Skeletal muscle cell (primary cell): ENCODE results near the gene MACROH2A1.

Experiments
- DNase-seq: peaks from one replicate; pipeline ENCODE4 v3.0.0-alpha.2; 2010; ENCODE audit warnings: low read depth
- H3K4me3 ChIP-seq: 2 replicates; pipeline ENCODE4 v1.5.1; 2011; ENCODE audit warnings: low read depth, mild to moderate bottlenecking, control low read depth, low read length, moderate library complexity

Gene MACROH2A1

DNA sequence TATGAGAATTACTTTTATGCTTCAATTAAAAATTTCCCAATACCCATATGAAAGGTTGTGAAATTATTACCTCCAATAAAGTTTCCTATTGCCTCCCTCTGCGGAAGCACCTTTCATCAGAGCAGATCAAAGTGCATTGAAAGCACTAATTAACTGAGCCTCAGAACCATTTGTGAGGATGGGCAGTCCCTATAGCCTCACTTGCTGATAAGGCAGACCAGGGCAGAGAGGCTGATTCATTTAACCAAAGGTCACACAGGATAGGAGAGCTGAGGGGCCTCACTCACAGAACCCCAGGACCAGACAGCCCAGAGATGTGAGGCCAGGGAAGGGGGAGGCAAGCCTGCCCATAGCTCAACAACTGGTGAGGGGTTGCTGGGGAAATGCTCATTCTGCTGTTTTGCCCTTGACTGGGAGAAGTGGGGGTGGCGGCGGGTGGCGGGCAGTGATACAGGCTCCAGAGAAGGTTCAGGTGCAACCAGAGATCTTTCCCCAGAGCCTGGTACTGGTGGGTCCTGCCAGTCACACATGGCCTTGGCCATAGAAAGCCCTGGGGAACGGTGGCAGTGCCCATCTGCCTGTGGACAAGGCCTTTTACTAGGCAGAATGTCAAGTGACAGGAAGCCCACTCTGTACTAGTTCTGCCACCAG is 57.9 kb downstream of the MACROH2A1 start:
- DNase-seq = no peak
- no peak overlapping the region for H3K4me3 ChIP-seq

DNA sequence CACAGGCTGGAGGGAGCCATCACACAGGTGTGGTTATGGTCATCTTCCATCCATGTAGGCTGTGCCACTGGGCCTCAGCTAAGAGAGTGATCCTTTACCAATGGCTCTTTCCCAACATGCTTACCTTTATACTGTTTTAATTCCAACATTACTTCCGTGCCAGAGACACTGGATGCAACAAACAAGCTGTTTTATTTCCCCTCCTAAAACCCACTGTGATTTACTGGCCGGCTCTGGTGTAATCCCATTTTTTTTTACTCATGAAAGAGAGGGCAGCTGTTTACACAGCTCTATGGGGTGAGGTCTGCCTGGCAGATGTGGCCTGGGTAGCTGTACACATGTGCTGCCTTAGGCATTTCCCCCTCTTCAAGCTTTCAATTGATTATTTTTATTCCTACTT is 58.5 kb downstream of the MACROH2A1 start:
- DNase-seq = no peak
- H3K4me3 ChIP-seq = no peak overlapping the region

DNA sequence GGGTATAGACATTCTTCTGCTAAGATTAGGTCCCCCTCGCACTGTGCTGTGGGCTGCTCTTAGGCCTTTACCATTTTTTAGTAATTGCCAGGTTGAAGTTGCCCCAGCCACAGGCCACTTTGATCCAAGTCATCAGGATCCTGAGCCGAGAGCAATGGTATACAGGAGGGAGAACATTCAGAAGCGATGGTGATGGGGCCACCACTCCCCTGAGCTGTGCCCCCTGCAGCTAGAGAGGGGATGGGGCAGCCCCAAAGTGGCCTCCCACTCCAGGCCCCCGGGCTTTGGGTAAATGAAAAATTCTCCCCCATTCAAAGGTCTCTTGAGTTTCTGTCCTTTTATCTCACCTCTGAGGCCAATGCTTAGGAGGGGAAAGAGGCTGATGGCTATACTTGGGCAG is 59.4 kb downstream of the MACROH2A1 start:
- no peak overlapping the region for H3K4me3 ChIP-seq
- DNase-seq = no peak

DNA sequence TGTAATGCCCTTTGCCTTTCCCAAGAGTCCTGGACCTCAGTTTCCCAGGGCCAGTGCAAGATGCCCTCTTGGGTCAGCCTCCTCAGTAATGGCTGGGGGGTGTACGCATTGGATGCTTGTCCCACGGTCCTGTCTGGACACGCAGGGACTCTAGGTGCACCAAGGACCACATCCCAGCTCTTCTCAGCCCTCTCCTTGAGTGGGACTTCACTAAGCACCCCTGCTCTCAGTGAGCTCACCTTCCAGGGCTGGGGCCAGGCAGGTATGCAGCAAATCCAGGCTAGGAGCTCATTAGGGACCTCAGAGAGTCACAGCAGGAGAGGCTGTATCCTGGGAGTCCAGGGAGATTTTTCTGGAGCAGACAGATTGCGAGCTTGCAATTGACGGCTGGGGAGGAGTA is 59.8 kb downstream of the MACROH2A1 start:
- H3K4me3 ChIP-seq = no peak overlapping the region
- DNase-seq = no peak

DNA sequence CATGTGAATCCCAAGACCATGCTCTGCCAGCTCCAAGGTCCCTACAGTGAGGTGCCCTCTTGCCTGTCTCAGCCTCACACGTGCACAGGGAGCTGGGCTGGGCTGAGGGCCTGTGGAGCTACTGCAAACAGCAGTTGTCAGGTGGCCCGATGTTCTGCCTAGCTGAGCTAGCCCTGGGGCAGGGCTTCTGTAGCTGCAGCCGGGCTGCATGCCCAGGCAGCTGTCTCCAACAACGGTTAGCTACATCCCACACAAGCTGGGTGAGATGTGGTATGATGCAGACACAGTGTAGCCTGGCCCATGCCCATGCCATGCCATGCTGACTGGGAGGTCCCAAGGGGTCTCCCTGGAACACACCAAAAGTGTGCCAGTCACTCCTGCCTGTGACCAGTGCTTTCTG is 62.0 kb downstream of the MACROH2A1 start:
- no peak for DNase-seq
- H3K4me3 ChIP-seq = no peak overlapping the region

DNA sequence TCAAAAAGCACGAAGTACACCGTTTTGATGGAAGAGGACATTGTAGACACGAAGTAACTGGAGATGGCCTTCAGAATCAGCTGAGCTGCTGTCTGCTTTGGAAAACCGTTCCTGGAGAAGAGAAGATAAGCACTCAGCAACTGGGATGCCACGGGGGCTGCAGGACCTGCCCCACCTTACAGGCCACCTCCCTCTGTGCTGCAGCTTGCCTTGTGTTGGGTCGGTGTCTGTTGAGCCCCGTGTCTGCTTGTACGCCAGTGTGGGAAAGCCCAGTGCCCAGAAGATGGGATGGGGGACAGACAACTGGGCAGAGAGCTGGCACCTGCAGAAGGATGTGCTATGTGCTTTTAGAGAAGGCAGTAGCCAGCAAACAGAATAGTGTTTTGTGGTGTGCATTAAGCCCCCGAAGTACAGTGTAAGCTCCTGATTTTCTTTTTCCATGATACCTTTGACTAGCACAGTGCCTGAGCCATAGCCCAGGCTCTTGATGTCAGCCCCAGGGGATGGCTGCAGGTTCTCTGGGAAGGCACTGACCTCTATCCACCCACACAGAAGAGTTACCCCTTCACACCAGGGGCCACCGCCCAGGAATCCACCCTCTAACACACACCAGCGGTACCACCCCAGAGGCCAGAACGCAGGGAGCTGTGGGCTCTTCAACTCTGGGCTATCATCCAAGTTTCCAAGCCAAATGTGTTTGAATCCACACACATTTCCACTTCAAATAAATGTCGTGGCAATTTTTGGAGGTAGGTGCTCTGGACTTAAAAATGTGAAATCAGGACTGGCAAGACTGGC is 63.8 kb downstream of the MACROH2A1 start:
- DNase-seq = no peak
- H3K4me3 ChIP-seq = no peak overlapping the region

DNA sequence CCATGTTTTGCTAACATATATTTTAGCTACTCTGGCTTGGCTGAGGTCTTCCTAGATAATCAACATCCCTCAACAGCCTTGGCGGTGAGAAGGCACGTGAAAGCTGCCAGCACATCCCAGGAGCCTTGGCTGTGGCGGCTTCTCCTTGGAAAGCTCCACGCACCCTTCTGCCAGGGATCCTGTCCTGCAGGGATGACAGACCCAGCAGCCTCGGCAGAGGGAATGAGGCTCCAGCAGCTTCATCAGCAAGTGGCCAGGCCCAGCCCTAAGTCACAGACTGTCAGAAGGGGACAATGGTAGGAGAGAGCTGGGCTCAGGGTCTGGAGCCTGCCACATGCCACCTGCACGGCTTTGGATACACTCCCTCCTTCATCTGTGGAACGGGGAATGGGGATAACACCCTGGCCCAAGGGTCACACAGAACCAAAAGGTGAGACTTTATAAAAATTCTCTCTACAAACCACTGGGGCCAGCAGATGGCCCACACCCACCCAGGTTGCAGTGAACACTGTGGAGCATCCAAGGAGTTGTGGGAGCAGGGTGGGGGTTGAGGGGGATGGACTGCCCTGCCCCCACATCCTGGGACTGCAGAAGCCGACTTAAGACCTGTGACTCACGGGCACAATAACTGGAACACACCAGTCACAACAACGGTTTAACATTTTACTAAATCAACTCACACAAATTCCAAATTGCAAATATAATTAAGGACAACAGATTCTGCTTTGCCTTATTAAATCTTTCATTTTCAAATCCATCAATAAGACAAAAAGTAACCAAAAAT is 65.1 kb downstream of the MACROH2A1 start:
- no peak overlapping the region for H3K4me3 ChIP-seq
- DNase-seq = no peak

DNA sequence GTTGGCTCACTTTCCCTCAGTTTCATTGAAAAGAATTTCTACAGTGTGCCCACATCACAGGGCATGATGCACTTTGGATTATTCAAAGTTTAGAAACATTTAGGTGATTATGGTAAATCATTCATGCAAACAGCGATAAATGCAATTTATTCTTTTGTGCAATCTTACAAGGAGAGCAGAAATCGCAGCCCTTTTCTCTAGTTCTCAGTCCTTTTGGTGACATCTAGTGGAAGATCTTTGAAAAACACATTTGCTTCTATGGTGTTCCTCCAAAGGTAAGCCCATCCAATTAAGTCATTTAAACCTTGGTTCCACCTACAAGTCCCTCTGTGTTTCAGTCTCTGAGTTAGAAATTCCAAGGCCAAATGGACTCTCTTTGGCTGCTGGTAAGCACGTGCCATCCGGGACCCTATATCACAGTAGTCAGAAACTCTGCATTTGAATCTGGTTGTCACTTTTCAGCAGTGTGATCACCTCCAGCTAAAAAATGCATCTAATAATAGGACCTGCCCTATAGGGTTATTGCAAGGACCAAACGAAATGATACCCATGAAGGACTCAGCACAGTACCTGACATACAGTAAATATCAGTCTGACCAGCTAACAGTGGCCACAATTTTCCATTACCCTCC is 66.4 kb downstream of the MACROH2A1 start:
- H3K4me3 ChIP-seq = no peak overlapping the region
- DNase-seq = no peak

DNA sequence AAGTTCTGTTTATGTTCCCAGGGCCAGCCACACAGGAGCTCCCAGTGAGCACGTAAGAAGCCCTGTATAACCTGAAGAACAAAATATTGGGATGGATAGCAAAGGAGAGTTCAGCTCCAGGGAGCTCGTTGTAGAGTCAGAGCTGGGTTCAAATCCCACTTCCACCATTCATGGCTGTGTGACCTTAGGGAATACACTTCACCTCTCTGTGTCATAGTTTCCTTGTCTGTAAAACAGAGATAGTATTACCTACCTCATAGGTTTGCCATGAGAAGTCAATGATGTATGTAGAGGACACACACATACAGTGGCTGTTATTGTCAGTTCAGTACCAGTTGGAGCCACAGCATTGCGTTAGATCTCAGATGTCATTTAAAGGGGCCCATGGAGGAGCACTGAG is 67.4 kb downstream of the MACROH2A1 start:
- no peak for DNase-seq
- no peak overlapping the region for H3K4me3 ChIP-seq

DNA sequence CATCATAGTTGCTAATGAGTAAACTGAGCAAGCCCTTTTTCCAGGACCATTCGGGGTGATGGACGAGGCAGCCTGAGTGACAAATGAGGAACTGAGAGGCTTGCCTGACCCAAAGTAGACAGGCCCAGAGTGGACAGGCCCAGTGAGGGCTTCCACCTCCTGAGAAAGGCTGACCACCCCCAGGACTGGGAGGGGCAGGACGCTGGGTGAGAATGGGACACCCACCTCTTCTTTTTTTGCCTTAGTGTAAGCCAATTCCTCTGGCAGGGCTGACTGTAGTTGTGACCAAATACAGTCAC is 68.3 kb downstream of the MACROH2A1 start:
- no peak overlapping the region for H3K4me3 ChIP-seq

DNA sequence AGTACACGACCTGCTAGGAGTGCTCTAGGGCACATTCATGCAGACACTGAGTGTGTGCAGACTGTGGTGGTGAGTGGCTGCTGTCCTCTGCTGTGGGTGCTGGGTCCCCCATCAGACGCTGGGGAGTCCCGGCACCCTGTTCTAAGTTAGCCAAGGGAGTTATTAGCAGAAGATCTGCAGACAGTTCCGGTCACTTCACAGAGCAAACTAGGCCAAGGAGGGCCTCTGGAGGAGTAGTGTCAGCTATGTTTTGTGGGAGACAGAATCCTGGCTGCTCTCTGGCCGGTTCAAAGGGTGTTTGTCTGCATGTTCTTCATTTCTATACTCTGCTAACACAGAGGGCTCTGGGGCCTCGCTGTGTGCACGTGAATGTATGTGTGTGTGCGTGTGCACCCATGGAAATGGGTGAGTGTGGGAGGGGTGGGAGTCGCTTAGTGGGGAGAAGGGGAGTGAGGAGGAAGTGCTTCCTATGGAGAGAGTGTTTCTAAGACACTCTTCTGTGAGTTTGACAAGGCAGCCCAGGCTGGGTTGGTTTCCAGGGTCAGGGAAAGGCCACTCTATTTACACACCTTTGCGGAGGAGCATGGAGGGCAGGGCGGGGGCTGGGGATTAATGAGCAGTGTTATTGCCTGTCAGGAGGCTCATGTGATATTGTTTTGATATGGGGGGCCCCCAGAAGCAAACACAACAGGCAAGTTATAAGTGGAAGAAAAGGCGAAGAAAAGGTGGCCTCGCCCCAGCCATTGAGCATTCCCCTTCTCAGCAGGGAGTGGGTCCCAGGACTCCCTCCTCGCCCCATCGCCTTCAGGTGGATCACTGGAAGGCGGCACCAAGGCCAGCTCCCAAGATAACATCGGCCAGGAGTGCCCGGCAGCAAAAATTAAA is 68.9 kb downstream of the MACROH2A1 start:
- no peak overlapping the region for H3K4me3 ChIP-seq
- no peak for DNase-seq

More for the DNA sequence above, 68.3 kb downstream of the MACROH2A1 start:
- DNase-seq = no peak

DNA sequence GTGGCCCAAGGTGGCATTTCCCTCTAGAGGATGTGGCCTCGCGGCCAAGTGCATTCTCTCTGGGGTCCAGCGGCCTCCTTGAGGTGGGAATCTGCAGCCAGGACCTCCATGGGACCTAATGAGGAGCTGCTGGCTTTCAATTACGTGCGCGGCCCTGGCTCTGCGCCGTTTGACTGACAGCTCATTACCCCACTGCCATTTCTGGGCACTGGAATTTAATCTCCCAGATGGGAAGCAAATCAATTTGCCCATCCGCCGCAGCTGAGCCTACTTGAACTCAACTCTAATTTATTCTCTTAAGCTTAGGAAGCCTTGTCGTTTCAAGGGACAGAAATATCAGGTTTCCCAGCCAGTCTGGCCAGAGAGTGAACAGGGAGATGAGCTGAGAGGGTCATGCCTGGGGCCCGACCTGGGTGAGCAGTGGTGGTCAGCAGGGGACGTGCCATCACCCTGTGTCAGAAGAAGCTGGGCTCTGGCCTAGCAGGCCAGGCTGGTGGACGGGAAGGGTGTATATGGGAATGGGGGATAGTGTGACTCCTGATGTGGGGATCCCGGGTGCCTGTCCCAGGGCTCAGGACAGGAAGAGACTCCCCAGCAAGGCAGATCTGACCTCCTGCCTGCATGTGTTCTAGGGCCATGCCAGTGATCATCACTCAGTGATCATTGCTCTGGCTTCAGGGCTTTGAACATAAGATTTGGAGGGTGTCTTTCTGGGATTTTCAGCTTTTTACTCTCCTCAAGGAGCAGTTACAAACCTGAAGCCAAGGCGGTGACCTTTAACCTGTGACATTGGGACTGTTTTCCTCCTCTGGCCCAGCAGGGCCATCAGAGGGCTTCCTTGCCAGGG is 69.7 kb downstream of the MACROH2A1 start:
- DNase-seq = no peak
- no peak overlapping the region for H3K4me3 ChIP-seq

DNA sequence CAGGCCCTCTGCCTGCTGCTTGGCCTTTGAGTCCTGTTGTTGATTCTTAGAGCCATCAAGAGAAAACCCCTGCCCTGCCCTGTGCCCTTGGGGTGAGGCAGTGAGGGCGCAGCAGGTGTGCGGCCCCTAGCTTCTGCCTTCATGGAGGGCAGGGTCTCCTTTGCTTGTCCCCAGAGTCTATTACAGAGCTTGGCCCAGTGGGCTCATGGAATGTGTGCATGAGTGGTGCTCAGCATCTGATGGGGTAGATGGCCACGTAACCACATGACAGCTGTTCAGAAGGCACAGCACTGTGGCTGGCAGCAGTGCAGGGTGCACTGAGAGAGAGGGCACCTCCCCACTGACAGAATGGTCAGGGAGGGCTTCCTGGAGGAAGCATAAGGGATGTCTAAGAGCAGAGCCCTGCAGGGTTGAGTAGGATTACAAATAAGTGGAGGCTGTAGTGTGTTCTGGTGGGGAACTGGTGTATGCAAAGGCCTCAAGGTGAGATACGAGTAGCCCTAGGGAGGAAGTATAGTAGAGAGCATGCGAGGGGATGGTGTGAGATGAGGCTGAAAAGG is 70.8 kb downstream of the MACROH2A1 start:
- no peak for DNase-seq
- H3K4me3 ChIP-seq = no peak overlapping the region

DNA sequence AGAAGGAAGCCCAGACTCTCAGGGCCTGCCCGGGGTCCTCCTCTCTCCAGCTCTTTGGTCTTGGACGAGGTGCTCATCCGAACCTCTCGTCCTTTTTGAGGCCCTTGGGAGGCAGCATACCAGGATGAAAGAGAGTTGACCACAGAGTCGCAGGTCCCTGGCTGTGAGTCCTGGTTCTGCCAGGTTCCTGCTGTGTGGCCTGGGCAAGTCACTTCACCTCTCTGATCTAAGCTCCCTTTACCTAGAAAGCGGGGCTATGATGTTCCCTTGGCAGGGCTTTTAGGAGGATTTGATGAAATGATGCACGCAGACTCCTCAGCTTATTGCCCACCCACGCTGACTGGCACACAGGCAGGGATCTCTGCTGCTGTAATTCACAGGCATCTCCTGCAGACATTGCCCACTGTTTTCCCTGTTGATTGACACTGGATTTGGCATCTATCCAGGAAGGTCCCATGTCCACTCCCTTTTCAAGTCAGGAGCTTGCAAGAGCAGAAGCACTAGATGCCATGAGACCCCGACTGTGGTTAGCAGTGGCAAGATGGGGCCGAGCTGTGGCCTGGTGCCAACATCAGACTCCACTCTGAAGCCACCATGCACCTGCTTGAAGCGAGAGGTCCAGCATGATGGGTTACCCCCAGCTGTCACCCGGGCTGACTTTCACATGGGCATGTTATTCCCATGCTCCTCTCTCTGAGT is 71.5 kb downstream of the MACROH2A1 start:
- no peak for DNase-seq

DNA sequence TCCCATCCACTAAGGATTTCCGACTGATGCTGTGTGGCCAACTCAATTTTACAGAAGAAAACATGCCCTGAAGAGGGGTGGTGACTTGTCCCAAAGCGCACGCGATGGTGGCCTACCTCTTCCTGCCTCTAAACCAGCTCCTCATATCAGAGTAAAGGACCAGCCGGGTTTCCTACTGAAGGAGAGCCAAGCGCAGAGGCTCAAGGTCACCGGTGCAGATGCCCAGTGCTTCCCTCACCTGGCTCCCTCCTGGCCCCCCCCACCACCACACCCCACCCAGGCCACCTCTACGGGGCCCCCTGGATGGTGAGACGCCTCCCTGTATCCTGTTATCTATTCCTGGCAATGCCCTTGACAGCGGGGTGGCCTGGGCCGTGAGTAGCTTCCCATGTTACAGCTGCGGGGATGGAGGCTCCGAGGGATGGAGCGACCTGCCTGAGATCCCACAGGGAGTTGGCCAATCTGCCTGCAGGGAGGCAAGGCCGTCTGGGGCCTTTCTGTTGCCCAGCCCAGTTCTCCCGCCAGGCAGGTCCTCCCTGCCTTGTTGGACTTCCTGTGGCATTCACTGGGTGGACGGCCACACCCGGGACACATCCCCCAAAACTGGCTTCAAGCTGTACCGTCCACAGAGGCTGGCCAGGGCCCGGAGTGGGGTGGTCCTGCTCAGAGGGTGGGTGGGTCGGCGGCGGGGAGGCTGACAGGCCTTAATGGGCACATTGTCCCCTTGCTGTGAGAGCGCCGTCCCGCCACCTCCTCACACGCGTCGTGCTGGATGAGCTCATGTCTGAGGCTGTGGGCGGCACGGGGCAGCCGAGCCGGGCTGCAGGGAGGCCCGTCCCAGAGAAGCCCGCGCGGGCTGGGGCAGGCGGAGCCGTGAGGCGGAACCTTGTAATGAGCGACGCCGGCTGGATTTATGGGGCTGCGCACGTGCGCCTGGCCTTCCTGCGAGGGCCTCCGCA is 72.5 kb downstream of the MACROH2A1 start:
- H3K4me3 ChIP-seq = no peak overlapping the region
- DNase-seq = no peak

More for the DNA sequence above, 71.5 kb downstream of the MACROH2A1 start:
- H3K4me3 ChIP-seq = no peak overlapping the region

DNA sequence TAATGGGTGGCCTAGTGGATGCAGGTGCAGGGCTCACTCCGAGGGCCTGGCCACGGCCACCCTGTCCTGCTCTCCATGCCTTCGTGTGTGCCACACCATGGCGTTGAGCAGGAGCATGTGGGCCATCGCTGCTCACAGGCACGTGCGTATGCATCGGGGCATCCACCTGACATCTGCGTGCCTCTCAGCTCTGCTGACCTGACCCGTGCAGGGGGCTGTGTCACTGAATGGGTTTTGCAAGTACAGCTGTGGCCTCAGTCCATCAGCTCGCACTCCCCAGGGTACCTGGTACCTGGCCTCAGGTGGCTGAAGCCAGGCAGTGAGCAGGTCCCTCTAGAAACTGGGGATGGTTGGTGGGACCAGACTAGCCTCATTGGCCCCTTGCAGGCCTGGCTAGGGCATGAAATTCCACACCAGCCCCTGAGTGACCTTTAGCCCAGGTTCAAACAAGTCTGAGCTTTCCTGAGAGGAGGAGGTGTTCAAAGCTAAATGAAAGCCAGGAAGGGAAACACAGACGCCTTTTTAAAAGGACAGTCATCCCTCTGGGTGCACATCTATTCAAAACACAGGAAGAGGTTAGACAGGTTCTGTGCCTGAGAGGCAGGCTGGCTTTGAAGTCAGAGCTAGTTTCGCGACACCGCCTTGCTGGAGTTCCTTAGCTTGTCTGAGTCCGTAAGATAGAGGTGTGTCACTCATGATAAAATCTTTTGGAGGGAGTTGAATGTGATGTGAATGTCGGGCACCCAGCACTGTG is 74.0 kb downstream of the MACROH2A1 start:
- DNase-seq = no peak
- H3K4me3 ChIP-seq = no peak overlapping the region
